IMR-90 (cell line): Measurements from ENCODE around the gene SUDS3. TPM values are rescaled to one million over a fixed set of nuclear protein-coding genes. Genes with fewer than 3 reads are reported as not detected.

Source experiments
- ATAC-seq: fragments of 200-7000 bp; cut with Tn5 transposase; 2 replicates; pipeline ENCODE4 v1.9.1; 2020; ENCODE audit warnings: low read depth, mild to moderate bottlenecking, moderate library complexity
- BruUV-seq: library from RNA; stranded (reverse); fragments of 400-500 nt; replicated peaks from 2 replicates; lab custom pipeline; 2021; lab: Mats Ljungman, UMichigan
- CTCF ChIA-PET: fragments of 300-600 bp; formaldehyde crosslinking; extraction: SDS; loops from one replicate; lab custom pipeline; 2021; ENCODE audit warnings: antibody characterized with exemption; lab: Yijun Ruan, JAX
- POLR2A ChIA-PET: fragments of 300-600 bp; sonication (Branson Sonifier 250); formaldehyde crosslinking; loops from one replicate; lab custom pipeline; 2022; ENCODE audit warnings: antibody characterized with exemption; ENCODE audit not compliant: unreplicated experiment; lab: Charles Lee
- DNase-seq: peaks from one replicate; pipeline ENCODE4 v3.0.0; 2013
- H2AFZ ChIP-seq: replicated peaks from 2 replicates; pipeline ENCODE3; 2013; ENCODE audit warnings: low read length, mild to moderate bottlenecking; ENCODE audit not compliant: poor library complexity
- H2AK5ac ChIP-seq: 2 replicates; pipeline ENCODE4 v1.6.1; 2013; ENCODE audit warnings: low read depth, low read length, inconsistent platforms
- H2AK9ac ChIP-seq: replicated peaks from 2 replicates; pipeline ENCODE3; 2013; ENCODE audit warnings: mild to moderate bottlenecking, low read depth, low read length, moderate library complexity; ENCODE audit not compliant: poor library complexity
- H2BK120ac ChIP-seq: 2 replicates; pipeline ENCODE4 v1.6.1; 2013; ENCODE audit warnings: low read depth, low read length, inconsistent platforms
- H2BK15ac ChIP-seq: 3 replicates; pipeline ENCODE4 v1.6.1; 2013; ENCODE audit warnings: low read depth, low read length, inconsistent platforms
- H2BK20ac ChIP-seq: 2 replicates; pipeline ENCODE4 v1.6.1; 2013; ENCODE audit warnings: low read depth, mild to moderate bottlenecking, inconsistent platforms, low read length, moderate library complexity
- H2BK5ac ChIP-seq: 2 replicates; pipeline ENCODE4 v1.6.1; 2013; ENCODE audit warnings: mild to moderate bottlenecking, low read depth, low read length, inconsistent platforms; ENCODE audit not compliant: poor library complexity, severe bottlenecking
- H3K14ac ChIP-seq: replicated peaks from 2 replicates; pipeline ENCODE4 v1.6.1; 2013; ENCODE audit warnings: low read depth, low read length, inconsistent platforms
- H3K18ac ChIP-seq: 2 replicates; pipeline ENCODE4 v1.6.1; 2013; ENCODE audit warnings: low read depth, low read length, control low read depth
- H3K23ac ChIP-seq: 2 replicates; pipeline ENCODE4 v1.6.1; 2013; ENCODE audit warnings: low read depth, low read length, inconsistent platforms
- H3K27ac ChIP-seq: 2 replicates; pipeline ENCODE4 v1.5.1; 2013; ENCODE audit warnings: mild to moderate bottlenecking, control low read depth, low read length; ENCODE audit not compliant: insufficient read depth
- H3K27me3 ChIP-seq: 2 replicates; pipeline ENCODE4 v1.6.1; 2013; ENCODE audit warnings: low read length; ENCODE audit not compliant: control insufficient read depth, insufficient read depth
- H3K36me3 ChIP-seq: 2 replicates; pipeline ENCODE4 v1.6.1; 2013; ENCODE audit warnings: low read length, mixed read lengths; ENCODE audit not compliant: control insufficient read depth, insufficient read depth
- H3K4ac ChIP-seq: 2 replicates; pipeline ENCODE4 v1.6.1; 2013; ENCODE audit warnings: low read depth, low read length, inconsistent platforms
- H3K4me1 ChIP-seq: 2 replicates; pipeline ENCODE4 v1.6.1; 2013; ENCODE audit warnings: low read length, mixed read lengths; ENCODE audit not compliant: control insufficient read depth, insufficient read depth
- H3K4me2 ChIP-seq: 2 replicates; pipeline ENCODE4 v1.6.1; 2013; ENCODE audit warnings: low read depth, mild to moderate bottlenecking, control low read depth, low read length, moderate library complexity
- H3K4me3 ChIP-seq: 2 replicates; pipeline ENCODE4 v1.5.1; 2013; ENCODE audit warnings: low read depth, mild to moderate bottlenecking, control low read depth, low read length, moderate library complexity; ENCODE audit not compliant: insufficient read depth
- H3K56ac ChIP-seq: 2 replicates; pipeline ENCODE4 v1.6.1; 2013; ENCODE audit warnings: low read length, inconsistent platforms; ENCODE audit not compliant: insufficient read depth; ENCODE audit errors: extremely low read depth
- H3K79me1 ChIP-seq, 2 experiments: 2 replicates each; pipeline ENCODE4 v1.6.1; 2013; ENCODE audit warnings: low read length in 2 of 2, inconsistent platforms in 1 of 2, low read depth in 1 of 2
- H3K9ac ChIP-seq: 2 replicates; pipeline ENCODE4 v1.6.1; 2013; ENCODE audit warnings: low read depth, low read length, control low read depth
- H3K9me1 ChIP-seq: 2 replicates; pipeline ENCODE4 v1.6.1; 2013; ENCODE audit warnings: low read length, inconsistent platforms; ENCODE audit not compliant: insufficient read depth
- H3K9me3 ChIP-seq: 2 replicates; pipeline ENCODE4 v1.6.1; 2013; ENCODE audit warnings: low read length; ENCODE audit not compliant: control insufficient read depth, insufficient read depth
- H4K20me1 ChIP-seq: 2 replicates; pipeline ENCODE4 v1.6.1; 2013; ENCODE audit warnings: low read length, inconsistent platforms; ENCODE audit not compliant: insufficient read depth
- H4K5ac ChIP-seq: 2 replicates; pipeline ENCODE4 v1.6.1; 2013; ENCODE audit warnings: mild to moderate bottlenecking, low read depth, low read length, control low read depth
- H4K8ac ChIP-seq, 2 experiments: 2 replicates each; pipeline ENCODE4 v1.6.1; 2013; ENCODE audit warnings: low read depth in 2 of 2, low read length in 2 of 2, control low read depth in 1 of 2, inconsistent platforms in 1 of 2
- H4K91ac ChIP-seq: 2 replicates; pipeline ENCODE4 v1.6.1; 2013; ENCODE audit warnings: low read depth, low read length, inconsistent platforms; ENCODE audit not compliant: insufficient read depth
- BHLHE40 ChIP-seq: fragments of 150-350 bp; IDR thresholded peaks from 2 replicates; pipeline ENCODE4 v1.6.1; 2016; ENCODE audit warnings: mild to moderate bottlenecking, low read depth, low read length
- CEBPB ChIP-seq: IDR thresholded peaks from 2 replicates; pipeline ENCODE4 v1.6.1; 2012; ENCODE audit warnings: low read depth, low read length, improper control_type of control experiment
- ELK1 ChIP-seq: fragments of 150-350 bp; IDR thresholded peaks from 2 replicates; pipeline ENCODE4 v1.6.1; 2016; ENCODE audit warnings: low read depth, mild to moderate bottlenecking, low read length, moderate library complexity, borderline replicate concordance
- FOS ChIP-seq: fragments of 150-350 bp; IDR thresholded peaks from 2 replicates; pipeline ENCODE4 v1.6.1; 2016; ENCODE audit warnings: low read depth, low read length
- MAZ ChIP-seq: IDR thresholded peaks from 2 replicates; pipeline ENCODE4 v1.6.1; 2012; ENCODE audit warnings: low read depth, mild to moderate bottlenecking, low read length, improper control_type of control experiment, moderate library complexity, borderline replicate concordance
- RAD21 ChIP-seq: IDR thresholded peaks from 2 replicates; pipeline ENCODE4 v1.6.1; 2012; ENCODE audit warnings: low read length, improper control_type of control experiment
- RCOR1 ChIP-seq: IDR thresholded peaks from 2 replicates; pipeline ENCODE4 v1.6.1; 2012; ENCODE audit warnings: mild to moderate bottlenecking, low read length, improper control_type of control experiment; ENCODE audit not compliant: insufficient replicate concordance
- RFX5 ChIP-seq: IDR thresholded peaks from 2 replicates; pipeline ENCODE4 v1.8.0; 2012; ENCODE audit warnings: low read depth, mild to moderate bottlenecking, low read length, moderate library complexity
- USF2 ChIP-seq: fragments of 150-350 bp; IDR thresholded peaks from 2 replicates; pipeline ENCODE4 v1.6.1; 2017; ENCODE audit warnings: mild to moderate bottlenecking, antibody characterized with exemption, low read length, low read depth
- WGBS, 2 experiments: methylation state at CpG; one replicate each; pipeline versions ENCODE4 v1.1.5 to v1.1.7; 2013; ENCODE audit warnings: missing lambda C conversion rate in 2 of 2; ENCODE audit not compliant: insufficient read length in 1 of 2; ENCODE audit errors: extremely low coverage in 2 of 2; 5-methylcytosine and 5-hydroxymethylcytosine counted together
- dilution Hi-C: fragments of 300-500 bp; cut with HindIII; formaldehyde crosslinking; loops from one replicate; pipeline ENCODE4 v1.14.3; 2018; ENCODE audit warnings: low sequenced_read_pairs; ENCODE audit not compliant: unreplicated experiment
- in situ Hi-C: fragments of 300-500 bp; cut with MboI; formaldehyde crosslinking; loops from 3 replicates; pipeline ENCODE4 v1.14.3; 2019; ENCODE audit warnings: low sequenced_read_pairs, inconsistent platforms, mixed read lengths
- intact Hi-C: fragments of 100-400 bp; cut with micrococcal nuclease; formaldehyde crosslinking; loops from 2 replicates; pipeline ENCODE4 v1.10.0; 2022
- polyA plus RNA-seq, 3 experiments: library from polyadenylated mRNA; depleted of rRNA; stranded (reverse); fragments of >200 nt; gene quantifications; 2 replicates each; pipeline ENCODE4 v1.2.3, GENCODE V29; 2012; ENCODE audit warnings: low replicate concordance in 1 of 3
- total RNA-seq: library from RNA; depleted of rRNA; stranded (reverse); fragments of >200 nt; gene quantifications from 2 replicates; pipeline ENCODE4 v1.2.3, GENCODE V29; 2012

The SUDS3 gene
- total and polyA plus RNA-seq, 2 of the 4 experiments (the other 2 are of a cell fraction), result 13.4 to 13.8 TPM

DNA sequence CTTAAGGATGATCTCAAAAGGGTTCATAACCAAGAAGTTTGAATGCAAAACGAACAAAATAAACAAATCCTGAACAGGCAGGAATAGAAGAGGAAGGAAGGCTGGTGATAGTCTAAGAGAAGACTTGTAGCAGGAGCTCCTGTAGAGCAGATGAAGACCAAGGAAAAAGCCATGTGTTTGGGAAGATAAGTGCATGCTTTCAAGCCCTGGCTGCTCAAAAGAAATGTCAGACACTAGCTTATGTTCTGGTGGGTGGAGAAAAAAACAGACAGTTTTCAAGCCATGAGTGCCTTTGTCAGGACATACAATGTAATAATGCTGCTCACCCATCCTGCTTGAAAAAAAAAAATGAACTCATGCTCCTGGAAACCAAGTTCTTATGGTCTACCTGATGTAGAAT is 31.0 kb upstream of the SUDS3 start:
- H3K56ac ChIP-seq, result no peak overlapping the region
- POLR2A ChIA-PET, result no interaction called here
- H2AFZ ChIP-seq, result no peak overlapping the region
- no peaks in the 10 kb centered on the region for H3K27me3 ChIP-seq
- DNase-seq, result no peak
- dilution Hi-C loops (no loop called here), in situ Hi-C loops (no loop called here), intact Hi-C loops (no loop called here)
- no peak overlapping the region for H2BK15ac ChIP-seq
- peaks cover 4% of the 10 kb centered on the region; the same call in 1 of the 2 replicates for H3K4me1 ChIP-seq
- no peak overlapping the region for H4K91ac ChIP-seq
- H4K5ac ChIP-seq, result peak overlapping the region; percentile 53; the same call in 1 of the 2 replicates
- no peak overlapping the region for H2BK20ac ChIP-seq
- no TSS peak for BruUV-seq
- no peak overlapping the region for H2BK5ac ChIP-seq
- H3K14ac ChIP-seq, result no peak overlapping the region
- no peaks in the 10 kb centered on the region for H3K36me3 ChIP-seq
- H2AK5ac ChIP-seq, result no peak overlapping the region
- CTCF ChIA-PET, result interaction anchor here (0.7 kb wide), 1 partner anchor 9 kb away, joined by 3 read pairs; no protein-coding TSS in a partner anchor
- H3K4me2 ChIP-seq, result no peak overlapping the region
- whole genome bisulfite sequencing, 2 experiments, result no CpG with 5 or more reads among the region's 1 CpG
- no peak overlapping the region for H2AK9ac ChIP-seq
- H3K4ac ChIP-seq, result no peak overlapping the region
- no peaks in the 10 kb centered on the region for H3K9me3 ChIP-seq
- H3K18ac ChIP-seq, result no peak overlapping the region
- no peak overlapping the region for H4K8ac ChIP-seq
- no peaks in the 10 kb centered on the region; the same call in 1 of the 2 replicates for H3K9me1 ChIP-seq
- TF ChIP-seq RAD21 (no peak), RFX5 (no peak), FOS (no peak), BHLHE40 (no peak), RCOR1 (no peak), CEBPB (no peak), MAZ (no peak), ELK1 (no peak), USF2 (no peak)
- ATAC-seq, result no peak
- no peak overlapping the region for H3K4me3 ChIP-seq
- H3K23ac ChIP-seq, result no peak overlapping the region
- H3K9ac ChIP-seq, result no peak overlapping the region
- H3K79me1 ChIP-seq, result peaks cover 24 to 50% of the 10 kb centered on the region in 2 experiments
- no peak overlapping the region for H3K27ac ChIP-seq
- no peaks in the 10 kb centered on the region for H4K20me1 ChIP-seq
- H2BK120ac ChIP-seq, result no peak overlapping the region
